CD4-positive, CD25-positive, alpha-beta regulatory T cell (primary cell): Measurements from ENCODE around the gene NCBP2L. TPM values are rescaled to one million over a fixed set of nuclear protein-coding genes. Genes with fewer than 3 reads are reported as not detected.

Experiments
- ATAC-seq, 2 donors: fragments of 150-1000 bp; cut with Tn5 transposase; one replicate each; pipeline ENCODE4 v1.10.0; 2021; ENCODE audit warnings: low read depth in 2 of 2, moderate number of reproducible peaks in 2 of 2, moderate library complexity in 1 of 2
- DNase-seq, 3 donors: peaks; one replicate each; pipeline versions ENCODE4 v3.0.0 to v3.0.0-alpha.2; 2012 to 2022; ENCODE audit warnings: mixed read lengths in 1 of 3
- H3K27ac ChIP-seq: one replicate; pipeline ENCODE4 v1.7.0; 2013; ENCODE audit warnings: mild to moderate bottlenecking, low read length; ENCODE audit not compliant: insufficient read depth, poor library complexity, severe bottlenecking
- H3K27me3 ChIP-seq: one replicate; pipeline ENCODE4 v1.7.0; 2013; ENCODE audit warnings: low read length; ENCODE audit not compliant: control insufficient read depth, insufficient read depth
- H3K36me3 ChIP-seq: one replicate; pipeline ENCODE4 v1.7.0; 2013; ENCODE audit warnings: mild to moderate bottlenecking, low read length, moderate library complexity; ENCODE audit not compliant: control insufficient read depth, insufficient read depth
- H3K4me1 ChIP-seq: 2 replicates; pipeline ENCODE4 v1.7.0; 2013; ENCODE audit warnings: mild to moderate bottlenecking, low read length; ENCODE audit not compliant: insufficient read depth, control insufficient read depth, poor library complexity, severe bottlenecking
- H3K4me3 ChIP-seq: one replicate; pipeline ENCODE4 v1.7.0; 2013; ENCODE audit warnings: low read depth, mild to moderate bottlenecking, low read length, moderate library complexity
- H3K9me3 ChIP-seq, 2 experiments: 1 replicate in 1 of 2; 2 replicates in 1 of 2; pipeline ENCODE4 v1.7.0; 2013; ENCODE audit warnings: low read length in 2 of 2, mild to moderate bottlenecking in 1 of 2, moderate library complexity in 1 of 2; ENCODE audit not compliant: control insufficient read depth in 2 of 2
- H3K27ac Mint-ChIP-seq, 3 donors: one replicate each; pipeline ENCODE4 v1.8.0; 2020 to 2022; ENCODE audit warnings: mild to moderate bottlenecking in 3 of 3, mixed read lengths in 3 of 3, moderate library complexity in 2 of 3
- H3K27me3 Mint-ChIP-seq: one replicate; pipeline ENCODE4 v1.8.0; 2022; ENCODE audit warnings: mild to moderate bottlenecking, mixed read lengths
- H3K36me3 Mint-ChIP-seq: one replicate; pipeline ENCODE4 v1.8.0; 2020; ENCODE audit warnings: mixed read lengths
- H3K4me1 Mint-ChIP-seq, 4 donors: one replicate each; pipeline ENCODE4 v1.8.0; 2020 to 2022; ENCODE audit warnings: mixed read lengths in 4 of 4, mild to moderate bottlenecking in 1 of 4
- H3K4me3 Mint-ChIP-seq, 4 donors: one replicate each; pipeline ENCODE4 v1.8.0; 2020 to 2022; ENCODE audit warnings: mild to moderate bottlenecking in 4 of 4, mixed read lengths in 4 of 4, moderate library complexity in 3 of 4
- H3K9me3 Mint-ChIP-seq, 7 donors: one replicate each; pipeline ENCODE4 v1.8.0; 2020 to 2022; ENCODE audit warnings: mixed read lengths in 7 of 7, mild to moderate bottlenecking in 3 of 7, moderate library complexity in 2 of 7
- polyA plus RNA-seq, 4 donors: library from polyadenylated mRNA; unstranded; fragments of 300-500 nt; fragmentation: Illumina TruSeq; gene quantifications; one replicate each; pipeline ENCODE4 v1.2.3, GENCODE V29; 2021
- total RNA-seq: library from RNA; stranded (reverse); gene quantifications from one replicate; pipeline ENCODE4 v1.2.3, GENCODE V29; 2022

Gene NCBP2L
- total and polyA plus RNA-seq, 5 donors from 2014 or later, result not detected

- Histone ChIP-seq H3K27ac (no peak overlapping the region), H3K36me3 (no peaks in the 10 kb centered on the region), H3K9me3 (no peaks in the 10 kb centered on the region), H3K4me3 (no peak overlapping the region), H3K4me1 (no peaks in the 10 kb centered on the region), H3K27me3 (no peaks in the 10 kb centered on the region)
- no peaks in the 10 kb centered on the region for H3K36me3 Mint-ChIP-seq
- H3K27me3 Mint-ChIP-seq, result no peaks in the 10 kb centered on the region
- DNase-seq, result no peak
- ATAC-seq, result no peak
- peaks cover 0 to 12% (median 1%) of the 10 kb centered on the region in 4 donors for H3K4me1 Mint-ChIP-seq
- H3K9me3 Mint-ChIP-seq, result peaks cover 0 to 2% (median 0%) of the 10 kb centered on the region in 7 donors
- no peak overlapping the region for H3K27ac Mint-ChIP-seq
- H3K4me3 Mint-ChIP-seq, result no peak overlapping the region
These were observed 24.3 kb upstream of the NCBP2L start for GRCh38 chrX:107753187-107753586.

GRCh38 chrX:107755721-107756120 is 21.8 kb upstream of the NCBP2L start:
- H3K27ac Mint-ChIP-seq, result peak overlapping the region in 1 of 3 donors; percentile 49
- no peak for ATAC-seq
- peaks cover 0 to 12% (median 1%) of the 10 kb centered on the region in 4 donors for H3K4me1 Mint-ChIP-seq
- peak in 1 of 3 donors; percentile 31 for DNase-seq
- no peak overlapping the region for H3K4me3 ChIP-seq
- H3K27me3 ChIP-seq, result no peaks in the 10 kb centered on the region
- H3K4me1 ChIP-seq, result no peaks in the 10 kb centered on the region
- H3K27ac ChIP-seq, result no peak overlapping the region
- H3K9me3 ChIP-seq, result no peaks in the 10 kb centered on the region
- H3K4me3 Mint-ChIP-seq, result peak overlapping the region in 1 of 4 donors; percentile 68
- no peaks in the 10 kb centered on the region for H3K27me3 Mint-ChIP-seq
- no peaks in the 10 kb centered on the region for H3K36me3 ChIP-seq
- no peaks in the 10 kb centered on the region for H3K9me3 Mint-ChIP-seq
- H3K36me3 Mint-ChIP-seq, result no peaks in the 10 kb centered on the region

GRCh38 chrX:107758231-107758766 is 19.2 kb upstream of the NCBP2L start:
- Histone ChIP-seq H3K36me3 (no peaks in the 10 kb centered on the region), H3K4me1 (no peaks in the 10 kb centered on the region), H3K27ac (no peak overlapping the region), H3K27me3 (no peaks in the 10 kb centered on the region), H3K9me3 (no peaks in the 10 kb centered on the region), H3K4me3 (no peak overlapping the region)
- Mint-ChIP-seq H3K27ac (no peak overlapping the region), H3K27me3 (peaks cover 5% of the 10 kb centered on the region), H3K36me3 (no peaks in the 10 kb centered on the region), H3K4me3 (no peak overlapping the region), H3K4me1 (peaks cover 0 to 9% (median 1%) of the 10 kb centered on the region in 4 donors), H3K9me3 (no peaks in the 10 kb centered on the region)
- ATAC-seq (no peak), DNase-seq (no peak)

GRCh38 chrX:107760304-107761077 is 17.0 kb upstream of the NCBP2L start:
- Histone ChIP-seq H3K4me3 (no peak overlapping the region), H3K27me3 (no peaks in the 10 kb centered on the region), H3K36me3 (no peaks in the 10 kb centered on the region), H3K4me1 (no peaks in the 10 kb centered on the region), H3K9me3 (no peaks in the 10 kb centered on the region), H3K27ac (no peak overlapping the region)
- Mint-ChIP-seq H3K4me1 (peaks cover 0 to 6% (median 1%) of the 10 kb centered on the region in 4 donors), H3K27me3 (peaks cover 5% of the 10 kb centered on the region), H3K9me3 (no peaks in the 10 kb centered on the region), H3K36me3 (no peaks in the 10 kb centered on the region), H3K4me3 (no peak overlapping the region), H3K27ac (no peak overlapping the region)
- ATAC-seq (no peak), DNase-seq (no peak)

- ATAC-seq (no peak), DNase-seq (no peak)
- H3K36me3 ChIP-seq, result no peaks in the 10 kb centered on the region
- no peaks in the 10 kb centered on the region for H3K9me3 ChIP-seq
- Mint-ChIP-seq H3K9me3 (no peaks in the 10 kb centered on the region), H3K4me3 (no peak overlapping the region), H3K4me1 (no peaks in the 10 kb centered on the region), H3K36me3 (peaks cover 3% of the 10 kb centered on the region), H3K27ac (no peak overlapping the region), H3K27me3 (peaks cover 5% of the 10 kb centered on the region)
- H3K27ac ChIP-seq, result no peak overlapping the region
- H3K4me3 ChIP-seq, result no peak overlapping the region
- no peaks in the 10 kb centered on the region for H3K4me1 ChIP-seq
- H3K27me3 ChIP-seq, result no peaks in the 10 kb centered on the region
These were observed 13.9 kb upstream of the NCBP2L start for GRCh38 chrX:107763647-107764046.

GRCh38 chrX:107764845-107765608 is 12.5 kb upstream of the NCBP2L start:
- Histone ChIP-seq H3K36me3 (no peaks in the 10 kb centered on the region), H3K4me1 (no peaks in the 10 kb centered on the region), H3K9me3 (no peaks in the 10 kb centered on the region), H3K4me3 (no peak overlapping the region), H3K27me3 (no peaks in the 10 kb centered on the region), H3K27ac (no peak overlapping the region)
- H3K4me1 Mint-ChIP-seq, result no peaks in the 10 kb centered on the region
- peaks cover 5% of the 10 kb centered on the region for H3K27me3 Mint-ChIP-seq
- H3K4me3 Mint-ChIP-seq, result no peak overlapping the region
- H3K27ac Mint-ChIP-seq, result no peak overlapping the region
- no peak for DNase-seq
- H3K36me3 Mint-ChIP-seq, result peaks cover 8% of the 10 kb centered on the region
- H3K9me3 Mint-ChIP-seq, result no peaks in the 10 kb centered on the region
- no peak for ATAC-seq

GRCh38 chrX:107766470-107767150 is 10.9 kb upstream of the NCBP2L start:
- Mint-ChIP-seq H3K36me3 (peaks cover 8% of the 10 kb centered on the region), H3K4me1 (no peaks in the 10 kb centered on the region), H3K27ac (no peak overlapping the region), H3K27me3 (peaks cover 9% of the 10 kb centered on the region), H3K4me3 (no peak overlapping the region), H3K9me3 (no peaks in the 10 kb centered on the region)
- Histone ChIP-seq H3K36me3 (no peaks in the 10 kb centered on the region), H3K27ac (no peak overlapping the region), H3K9me3 (no peaks in the 10 kb centered on the region), H3K4me1 (no peaks in the 10 kb centered on the region), H3K27me3 (no peaks in the 10 kb centered on the region), H3K4me3 (no peak overlapping the region)
- DNase-seq (no peak), ATAC-seq (no peak)
